ENCODE data around the gene KCNJ2.

KCNJ2 gene

DNA sequence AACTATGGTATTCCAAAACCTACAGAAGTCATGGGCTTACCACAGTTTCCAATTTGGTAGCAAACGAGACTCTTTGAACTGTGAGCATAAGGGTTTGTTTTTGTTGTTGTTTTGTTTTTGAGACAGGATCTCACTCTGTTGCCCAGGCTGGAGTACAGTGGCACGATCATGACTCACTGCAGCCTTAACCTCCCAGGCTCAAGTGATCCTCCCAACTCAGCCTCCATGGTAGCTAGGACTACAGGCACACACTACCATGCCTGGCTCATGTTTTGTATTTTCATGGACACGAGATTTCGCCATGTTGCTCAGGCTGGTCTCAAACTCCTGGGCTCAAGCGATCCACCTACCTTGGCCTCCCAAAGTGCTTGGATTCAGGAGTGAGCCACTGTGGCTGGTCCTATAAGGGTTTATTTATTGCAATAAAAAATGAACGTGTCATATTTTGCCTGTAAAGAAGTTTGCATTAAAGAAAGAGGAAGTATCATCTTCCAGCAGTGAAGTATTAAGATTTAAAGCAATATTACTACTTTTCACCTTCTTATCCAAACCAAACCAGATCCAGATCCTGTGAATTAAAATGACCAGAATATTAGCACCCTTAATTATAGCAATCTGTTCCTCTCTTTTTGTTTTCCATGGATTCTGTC is 37.2 kb downstream of the KCNJ2 start:
- no peak for DNase-seq

DNA sequence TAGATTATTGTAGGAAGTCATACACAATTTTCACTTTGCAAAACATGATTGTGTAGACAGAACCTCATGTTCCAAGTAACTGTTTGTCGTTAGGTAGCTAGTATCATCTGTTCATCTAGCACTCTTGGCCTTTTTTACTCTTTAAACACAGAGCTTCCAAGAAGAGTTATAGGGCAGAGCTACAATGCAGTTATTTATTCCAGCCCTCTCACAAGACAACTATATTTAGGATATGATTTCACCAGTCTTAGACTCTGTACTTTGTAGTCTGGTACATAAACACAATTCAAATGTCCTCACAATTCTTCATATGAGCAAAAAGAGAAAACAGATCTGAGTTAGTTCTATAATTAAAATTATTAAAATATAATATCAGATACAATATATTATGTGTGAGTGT is 37.9 kb downstream of the KCNJ2 start:
- no peak for DNase-seq

DNA sequence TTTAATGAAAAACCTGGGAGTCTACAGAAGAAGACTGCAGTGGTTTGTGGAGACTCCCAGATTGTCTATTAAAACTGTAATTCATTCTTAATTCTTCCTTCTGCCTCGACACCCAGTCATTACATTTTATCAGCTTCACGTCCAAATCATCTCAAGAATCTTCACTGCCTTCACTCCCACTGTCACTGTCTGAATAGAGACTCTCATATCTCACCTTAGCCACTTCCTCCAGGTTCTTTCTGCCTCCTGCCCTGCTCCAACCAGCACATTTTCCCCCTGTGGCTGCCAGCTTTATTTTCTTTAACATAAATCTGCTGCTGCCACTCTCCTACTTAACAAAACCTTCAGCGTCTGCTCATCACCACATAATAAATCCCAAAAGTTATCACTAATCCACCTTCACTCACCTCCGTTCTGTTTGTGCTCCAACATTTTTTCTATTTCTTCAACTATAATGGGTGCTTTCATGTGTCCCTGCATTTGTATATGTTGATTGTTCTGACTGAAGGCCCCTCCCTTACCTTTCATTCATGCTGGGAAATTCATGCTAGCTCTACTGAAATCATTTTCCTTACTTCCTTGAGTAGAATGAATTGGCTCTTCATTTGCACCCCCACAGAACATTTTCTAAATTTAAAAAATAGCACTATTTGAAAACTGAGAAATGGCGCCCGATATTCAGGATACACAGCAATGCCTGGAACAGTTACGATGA is 38.9 kb downstream of the KCNJ2 start:
- no peak for DNase-seq

DNA sequence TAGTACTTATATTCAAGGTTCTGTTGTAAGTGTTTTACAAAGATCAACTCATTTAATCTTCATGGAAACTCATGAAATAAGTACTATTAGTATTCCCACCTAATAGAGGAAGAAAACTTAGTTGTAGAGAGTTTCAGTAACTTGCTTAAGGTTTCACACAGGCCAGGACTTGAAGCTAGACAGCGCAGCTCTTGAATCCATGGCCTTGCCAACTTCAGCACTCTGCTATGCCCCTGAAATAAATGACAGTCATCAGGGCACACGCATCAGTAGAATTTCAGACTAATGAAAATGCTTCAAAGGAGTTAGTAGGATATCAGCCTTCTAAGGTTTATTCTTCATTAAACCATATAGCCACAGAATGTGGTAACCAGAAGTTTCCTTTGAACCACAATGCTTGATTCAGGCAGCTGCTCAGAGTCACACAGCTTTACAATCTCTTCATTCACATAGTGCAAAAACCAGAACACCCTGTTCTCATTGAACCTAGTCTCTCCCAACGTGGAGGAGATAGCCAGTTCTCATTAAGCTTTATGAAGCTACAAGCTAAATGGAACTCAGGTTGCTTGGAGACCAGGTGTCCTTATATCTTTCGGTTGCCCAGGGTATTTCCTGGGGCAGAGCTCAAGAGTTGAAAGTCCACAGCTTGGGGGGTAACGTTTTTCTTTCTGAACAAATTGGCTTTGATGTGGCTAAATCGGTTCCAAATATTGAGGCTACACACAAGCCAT is 39.7 kb downstream of the KCNJ2 start:
- DNase-seq, result no peak

DNA sequence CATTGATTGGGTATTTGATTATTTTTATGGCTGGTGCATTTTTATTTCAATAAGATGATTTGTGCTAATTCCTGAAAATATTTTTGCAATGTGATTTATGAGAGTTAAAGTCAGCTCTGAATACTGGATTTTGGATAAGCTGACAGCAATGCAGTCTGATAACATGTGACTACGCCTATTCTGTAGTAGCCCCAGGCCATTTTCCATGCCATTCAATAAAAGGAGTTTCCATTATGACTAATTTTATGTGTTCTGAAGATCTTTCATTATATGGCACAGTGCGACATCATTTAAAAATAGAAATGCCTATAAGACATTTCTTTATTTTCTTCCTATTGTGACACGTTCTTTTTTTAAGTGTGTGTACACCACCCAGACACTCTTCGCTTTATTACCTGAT is 46.3 kb downstream of the KCNJ2 start:
- DNase-seq, result no peak

DNA sequence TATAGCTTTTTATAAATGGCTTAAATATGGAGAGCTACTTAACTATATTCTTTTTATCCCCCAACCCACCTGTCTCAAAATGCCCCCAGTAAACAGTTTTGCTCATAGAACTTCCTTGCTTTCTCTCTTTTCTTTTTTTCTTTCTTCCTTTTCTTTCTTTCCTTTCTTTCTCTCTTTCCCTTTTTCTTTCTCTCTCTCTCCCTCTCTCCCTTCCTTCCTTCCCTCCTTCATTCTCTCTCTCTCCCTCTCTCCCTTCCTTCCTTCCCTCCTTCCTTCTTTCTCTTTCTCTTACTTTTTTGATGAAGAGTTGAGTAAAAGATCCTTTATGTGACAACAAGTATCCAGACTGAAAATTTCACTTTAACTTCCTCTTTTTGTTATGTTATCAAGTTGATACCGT is 48.2 kb downstream of the KCNJ2 start:
- DNase-seq, result no peak

DNA sequence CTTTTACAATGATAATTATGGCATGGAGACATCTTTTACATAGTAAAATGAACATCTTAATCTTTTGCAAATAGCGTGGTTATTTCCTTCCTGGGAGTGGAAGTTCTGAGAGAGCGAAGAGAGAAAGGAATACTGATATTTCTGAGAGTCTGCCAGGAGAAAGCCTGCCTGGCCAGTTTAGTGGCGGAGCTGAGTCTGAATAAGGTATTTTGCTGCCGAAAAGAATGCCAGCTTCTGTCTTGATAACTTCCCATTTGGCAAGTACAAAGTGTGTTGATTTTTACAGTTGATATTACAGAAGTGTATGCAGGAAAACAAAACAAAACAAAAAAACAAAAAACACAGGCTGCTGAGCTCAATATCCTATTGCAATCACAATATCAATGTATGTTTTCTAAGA is 55.9 kb downstream of the KCNJ2 start:
- no peak for DNase-seq

Measured in stimulated activated CD8-positive, alpha-beta memory T cell treated with anti-CD3 and anti-CD28 coated beads, Interleukin-4, amount 100 ng/mL, for 48 hours (primary cell).